T-helper 1 cell (primary cell): ENCODE results near the gene MCTP1.

Experiments used
- DNase-seq, 5 donors: peaks; one replicate each; pipeline ENCODE4 v3.0.0-alpha.2; 2012 to 2020
- total RNA-seq, 4 donors: gene quantifications; one replicate each; lab custom pipeline; 2026; lab: John Stamatoyannopoulos, UW

The MCTP1 gene
- total RNA-seq, result 0.30 to 1.2 (median 0.62) reads per million in 4 donors

GRCh38 chr5:95284572-95285408, at the start of gene MCTP1:
Gene MCTP1, minus strand, starts transcription at chr5:95285094.
- no peak for DNase-seq

GRCh38 chr5:95332158-95332557, 47.3 kb upstream of the MCTP1 start:
- DNase-seq, result no peak

GRCh38 chr5:95331358-95331757, 46.5 kb upstream of the MCTP1 start:
- DNase-seq, result no peak

GRCh38 chr5:95327211-95327610, 42.3 kb upstream of the MCTP1 start:
- no peak for DNase-seq

- DNase-seq, result no peak
These were observed 32.8 kb upstream of the MCTP1 start for GRCh38 chr5:95317687-95318086.

GRCh38 chr5:95317085-95317484, 32.2 kb upstream of the MCTP1 start:
- no peak for DNase-seq

- DNase-seq, result no peak
These were observed 19.8 kb upstream of the MCTP1 start for GRCh38 chr5:95304711-95305110.

GRCh38 chr5:95298651-95299050, 13.8 kb upstream of the MCTP1 start:
- no peak for DNase-seq

- DNase-seq, result no peak
These were observed 11.4 kb upstream of the MCTP1 start for GRCh38 chr5:95296291-95296690.

GRCh38 chr5:95285409-95285755, 488 bp upstream of the MCTP1 start:
- DNase-seq, result no peak

- DNase-seq, result peak in 1 of 5 donors; percentile 8
These were observed 928 bp downstream of the MCTP1 start for GRCh38 chr5:95283761-95284571.

GRCh38 chr5:95283022-95283615, 1.8 kb downstream of the MCTP1 start:
- DNase-seq, result no peak

- DNase-seq, result no peak
These were observed 3.7 kb downstream of the MCTP1 start for GRCh38 chr5:95281226-95281625.

- no peak for DNase-seq
These were observed 4.3 kb downstream of the MCTP1 start for GRCh38 chr5:95280401-95281095.

GRCh38 chr5:95274011-95274410, 10.9 kb downstream of the MCTP1 start:
- no peak for DNase-seq

- no peak for DNase-seq
These were observed 12.5 kb downstream of the MCTP1 start for GRCh38 chr5:95272316-95272929.

GRCh38 chr5:95262933-95263660, 21.8 kb downstream of the MCTP1 start:
- no peak for DNase-seq

- DNase-seq, result no peak
These were observed 23.3 kb downstream of the MCTP1 start for GRCh38 chr5:95261437-95262175.

- DNase-seq, result no peak
These were observed 27.9 kb downstream of the MCTP1 start for GRCh38 chr5:95256991-95257390.

GRCh38 chr5:95256446-95256845, 28.4 kb downstream of the MCTP1 start:
- DNase-seq, result no peak

GRCh38 chr5:95252801-95253200, 32.1 kb downstream of the MCTP1 start:
- no peak for DNase-seq
